ENCODE results near the gene SUN5.
"Not testable (repeated sequence)": the region's sequence is repeated elsewhere in the genome, so short reads cannot be mapped to it uniquely, and the experiment has no call there.

- not testable (repeated sequence) for TF ChIP-seq CTCF (IDR thresholded peaks at IDR 0.05); EZH2 (IDR thresholded peaks at IDR 0.05; ENCODE audit: borderline replicate concordance, insufficient read depth, low read depth, low read length, poor library complexity, severe bottlenecking)
These were observed 53.7 kb downstream of the SUN5 start for GRCh38 chr20:32950539-32950938.

Measured in B cell (primary cell).